BE2C (cell line): Measurements from ENCODE around the gene CMTR1.

Experiments
- DNase-seq: peaks from one replicate; pipeline ENCODE4 v3.0.0-alpha.2; 2020
- H3K27me3 ChIP-seq: fragments of 250-450 bp; sonication (Bioruptor Pico); 2 replicates; pipeline ENCODE4 v1.5.1; 2020; ENCODE audit warnings: mild to moderate bottlenecking
- H3K36me3 ChIP-seq: fragments of 250-450 bp; sonication (Bioruptor Pico); 2 replicates; pipeline ENCODE4 v1.5.1; 2020; ENCODE audit warnings: mild to moderate bottlenecking
- H3K4me1 ChIP-seq: fragments of 250-450 bp; sonication (Bioruptor Pico); 2 replicates; pipeline ENCODE4 v1.5.1; 2020
- H3K4me3 ChIP-seq: 2 replicates; pipeline ENCODE4 v1.5.1; 2011; ENCODE audit warnings: low read depth, low read length
- H3K9me3 ChIP-seq: fragments of 250-450 bp; sonication (Bioruptor Pico); 2 replicates; pipeline ENCODE4 v1.5.1; 2020
- CTCF ChIP-seq: IDR thresholded peaks from 2 replicates; pipeline ENCODE4 v1.5.1; 2012; ENCODE audit warnings: mild to moderate bottlenecking, low read depth, low read length

Gene CMTR1

GRCh38 chr6:37502703-37503291 lies 69.8 kb downstream of the CMTR1 start:
- H3K36me3 ChIP-seq = no peaks in the 10 kb centered on the region
- H3K27me3 ChIP-seq = no peaks in the 10 kb centered on the region
- TF ChIP-seq CTCF = no peak
- peaks cover 27% of the 10 kb centered on the region for H3K4me1 ChIP-seq
- no peaks in the 10 kb centered on the region for H3K9me3 ChIP-seq
- H3K4me3 ChIP-seq = no peak overlapping the region
- no peak for DNase-seq

- no peaks in the 10 kb centered on the region for H3K27me3 ChIP-seq
- no peak for DNase-seq
- H3K9me3 ChIP-seq = no peaks in the 10 kb centered on the region
- H3K36me3 ChIP-seq = no peaks in the 10 kb centered on the region
- H3K4me3 ChIP-seq = no peak overlapping the region
- H3K4me1 ChIP-seq = peaks cover 31% of the 10 kb centered on the region
- no peak for TF ChIP-seq CTCF
These were observed 70.4 kb downstream of the CMTR1 start for GRCh38 chr6:37503309-37503965.

- Histone ChIP-seq H3K36me3 (no peaks in the 10 kb centered on the region), H3K4me1 (peaks cover 31% of the 10 kb centered on the region), H3K27me3 (no peaks in the 10 kb centered on the region), H3K4me3 (no peak overlapping the region), H3K9me3 (no peaks in the 10 kb centered on the region)
- DNase-seq = no peak
- TF ChIP-seq CTCF = no peak
These were observed 71.0 kb downstream of the CMTR1 start for GRCh38 chr6:37504024-37504423.

- peaks cover 31% of the 10 kb centered on the region for H3K4me1 ChIP-seq
- no peak for TF ChIP-seq CTCF
- no peak overlapping the region for H3K4me3 ChIP-seq
- no peaks in the 10 kb centered on the region for H3K27me3 ChIP-seq
- no peaks in the 10 kb centered on the region for H3K9me3 ChIP-seq
- H3K36me3 ChIP-seq = no peaks in the 10 kb centered on the region
- DNase-seq = no peak
These were observed 73.5 kb downstream of the CMTR1 start for GRCh38 chr6:37506479-37506878.

GRCh38 chr6:37507077-37507476 lies 74.1 kb downstream of the CMTR1 start:
- no peak for TF ChIP-seq CTCF
- Histone ChIP-seq H3K27me3 (no peaks in the 10 kb centered on the region), H3K4me3 (no peak overlapping the region), H3K9me3 (no peaks in the 10 kb centered on the region), H3K4me1 (peaks cover 25% of the 10 kb centered on the region), H3K36me3 (no peaks in the 10 kb centered on the region)
- DNase-seq = no peak

GRCh38 chr6:37507690-37508421 lies 74.8 kb downstream of the CMTR1 start:
- no peaks in the 10 kb centered on the region for H3K36me3 ChIP-seq
- peaks cover 17% of the 10 kb centered on the region for H3K4me1 ChIP-seq

More at GRCh38 chr6:37507690-37508421, 74.8 kb downstream of the CMTR1 start:
- Histone ChIP-seq H3K27me3 (no peaks in the 10 kb centered on the region), H3K4me3 (no peak overlapping the region), H3K9me3 (no peaks in the 10 kb centered on the region)
- TF ChIP-seq CTCF = no peak
- no peak for DNase-seq
